Activated T-cell treated with anti-CD3 and anti-CD28 coated beads, Interleukin-2, amount 50 U/mL, for 1 hour (primary cell): Measurements from ENCODE around the gene EVX2.

ENCODE experiments used
- DNase-seq: peaks from one replicate; pipeline ENCODE4 v3.0.0-alpha.2; 2020

The EVX2 gene

DNA sequence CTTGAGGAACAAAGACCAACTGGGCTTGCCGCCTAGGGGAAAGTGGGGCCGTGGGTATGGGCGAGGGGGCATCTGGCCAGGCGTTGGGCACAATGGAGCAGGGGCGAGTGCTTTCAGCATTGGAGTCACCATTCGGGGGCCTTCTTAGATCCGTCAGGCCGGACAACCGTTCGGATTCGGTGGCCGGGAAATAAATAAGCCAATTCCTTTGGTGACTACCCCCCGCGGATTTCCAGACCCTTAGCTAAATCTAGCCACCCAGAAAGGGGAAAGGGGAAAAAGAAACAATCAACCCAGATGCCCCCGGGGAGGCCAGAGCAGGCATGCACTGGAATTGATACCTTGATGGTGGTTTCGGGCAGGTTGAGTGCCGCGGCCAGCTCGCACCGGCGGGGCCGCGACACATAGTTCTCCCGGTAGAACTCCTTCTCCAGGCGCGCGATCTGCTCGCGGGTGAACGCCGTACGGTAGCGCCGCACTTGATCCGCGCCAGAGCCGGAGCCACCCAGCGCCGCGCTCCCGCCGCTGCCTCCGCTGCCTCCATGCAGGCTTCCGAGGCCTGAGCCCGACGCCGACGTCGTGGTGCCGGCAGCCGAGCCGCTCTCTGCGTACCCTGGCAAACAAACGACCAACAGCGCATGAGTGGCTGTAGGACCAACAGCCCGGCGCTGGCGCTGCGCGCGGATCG, 1.8 kb downstream of the EVX2 start:
- DNase-seq = no peak

DNA sequence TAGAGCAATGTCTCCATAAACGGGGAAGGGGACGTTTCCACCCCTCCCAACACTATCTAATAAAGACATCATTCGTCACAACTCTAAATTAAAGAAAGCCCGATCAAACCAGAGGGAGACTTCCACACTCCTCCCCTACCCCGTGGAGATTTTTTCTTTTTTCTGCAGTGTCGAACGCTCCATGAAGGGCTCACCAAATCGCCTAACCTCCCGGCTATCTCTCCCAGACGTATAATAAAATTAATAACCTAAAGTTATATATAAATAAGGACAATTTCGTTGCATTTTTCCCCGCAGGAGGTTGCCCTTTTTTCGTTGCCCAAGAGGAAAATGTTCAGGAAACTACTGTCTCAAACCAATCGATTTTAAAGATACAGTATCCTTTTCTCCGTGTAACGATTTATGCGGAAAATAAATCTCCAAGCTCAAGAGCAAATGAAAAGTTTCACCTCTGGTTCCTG, 2.4 kb downstream of the EVX2 start:
- no peak for DNase-seq

DNA sequence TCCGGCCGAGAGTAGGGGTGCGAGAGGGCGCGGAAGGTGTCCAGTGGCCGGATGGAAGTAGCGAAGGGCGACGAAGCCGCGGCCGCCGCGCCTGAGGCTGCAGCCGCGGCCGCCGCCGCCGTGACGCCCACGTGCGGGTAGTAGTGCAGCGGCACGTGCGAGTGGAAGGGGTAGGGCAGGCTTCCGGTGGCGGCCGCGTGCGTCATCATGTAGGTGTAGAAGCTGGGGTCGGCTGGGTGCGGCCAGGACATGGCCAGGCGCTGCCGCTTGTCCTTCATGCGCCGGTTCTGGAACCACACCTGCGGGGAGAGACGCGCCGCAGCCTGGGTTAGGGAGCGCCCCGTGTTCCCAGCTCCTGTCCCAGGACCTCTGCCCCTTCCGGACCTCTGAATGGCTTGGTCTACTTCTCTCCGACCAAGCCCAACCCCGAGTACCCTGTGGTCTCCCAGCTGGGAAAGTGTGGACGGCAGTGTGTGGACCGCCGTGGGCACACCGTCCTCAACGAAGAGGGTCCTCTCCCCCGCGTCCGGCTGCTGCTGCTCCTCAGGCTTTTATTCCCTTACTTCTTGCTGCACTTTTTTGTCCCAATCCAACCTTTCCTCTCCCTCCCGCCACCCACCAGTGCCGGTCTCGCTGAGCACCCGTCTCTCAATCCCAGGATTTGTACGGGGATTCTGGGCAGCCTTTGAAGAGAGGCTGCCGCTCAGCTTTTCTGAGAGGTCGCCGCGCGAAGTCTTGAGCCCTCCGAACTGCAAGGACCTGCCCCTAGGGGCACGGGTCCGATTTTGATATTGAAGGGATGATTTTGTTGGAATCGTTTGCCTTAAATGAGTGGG, 3.0 kb downstream of the EVX2 start:
- DNase-seq = no peak

DNA sequence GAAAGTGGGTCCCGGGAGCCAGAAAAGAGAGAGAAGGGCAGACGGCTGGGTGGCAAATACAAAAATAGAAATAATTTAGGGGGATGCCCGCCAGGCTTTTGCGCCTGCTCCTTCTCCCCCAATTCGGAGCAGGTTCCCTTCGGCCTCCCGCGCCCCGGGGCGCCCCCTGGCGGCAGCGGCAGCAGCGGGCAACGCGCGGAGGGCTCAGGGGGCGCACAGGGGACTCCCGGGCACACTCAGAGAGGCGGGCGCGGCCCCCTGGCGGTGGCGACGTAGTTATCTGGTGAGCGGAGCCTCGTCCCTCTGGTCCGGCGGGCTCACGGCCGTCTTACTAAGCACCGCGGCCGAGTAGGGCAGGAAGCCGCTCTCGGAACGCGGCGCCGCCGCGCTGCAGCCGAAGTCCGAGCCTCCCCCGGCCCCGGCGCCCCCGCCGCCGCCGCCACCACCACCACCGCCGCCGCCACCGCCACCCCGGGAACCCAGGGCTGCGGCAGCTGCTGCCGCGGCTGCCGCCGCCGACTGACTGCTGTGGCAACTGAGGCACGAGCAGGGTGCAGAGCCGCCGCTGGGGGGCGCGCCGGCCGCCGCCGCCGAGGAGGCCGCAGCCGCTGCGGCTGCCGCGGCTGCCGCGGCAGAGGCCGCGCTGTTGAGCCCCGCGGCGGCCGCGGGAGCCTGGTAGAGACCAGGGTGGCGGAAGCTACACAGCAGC, 3.8 kb downstream of the EVX2 start:
- no peak for DNase-seq

- DNase-seq = no peak
Observed at GRCh38 chr2:176079285-176079830, 4.4 kb downstream of the EVX2 start.

GRCh38 chr2:176078541-176079284, 5.0 kb downstream of the EVX2 start:
- DNase-seq = no peak

DNA sequence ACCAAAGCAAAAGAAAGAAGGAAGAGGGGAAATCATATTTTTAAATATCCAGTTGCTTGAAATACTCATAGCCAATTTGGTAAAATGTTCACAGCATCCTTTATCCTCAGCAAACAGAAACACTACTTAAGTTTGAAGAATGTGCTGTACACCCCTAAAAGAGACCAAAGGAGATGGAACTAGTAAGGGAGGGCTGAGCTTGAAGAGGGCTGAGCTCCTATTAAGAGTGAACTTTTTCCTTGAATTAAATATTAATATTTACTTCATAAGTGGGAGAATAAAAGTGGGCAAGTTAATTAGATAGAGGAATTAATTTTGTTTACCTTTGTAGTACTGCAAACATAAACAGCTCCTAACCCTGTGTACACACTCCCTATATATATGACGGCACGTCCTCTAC, 7.0 kb downstream of the EVX2 start:
- DNase-seq = no peak

DNA sequence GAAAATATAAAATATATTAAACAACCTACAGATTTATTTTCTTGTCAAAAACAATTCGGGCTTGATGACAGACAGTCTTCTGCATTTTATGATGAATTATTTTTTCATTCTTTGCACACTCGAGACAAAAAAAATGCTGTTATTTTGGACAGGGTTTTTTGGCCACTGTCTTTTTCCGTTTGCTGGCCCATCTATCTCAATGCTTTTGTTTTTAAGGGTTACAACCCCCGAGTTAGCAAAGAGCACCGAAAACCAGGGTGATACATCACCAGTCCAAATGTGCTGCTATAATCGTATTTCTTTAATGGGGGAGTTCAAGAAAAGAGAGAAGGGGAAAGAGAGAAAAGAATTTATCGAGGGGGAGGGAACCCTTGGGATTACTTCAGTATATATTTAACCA, 7.7 kb downstream of the EVX2 start:
- DNase-seq = no peak

GRCh38 chr2:176075481-176075880, 8.3 kb downstream of the EVX2 start:
- DNase-seq = no peak

- no peak for DNase-seq
Observed at GRCh38 chr2:176074919-176075425, 8.8 kb downstream of the EVX2 start.

- no peak for DNase-seq
Observed at GRCh38 chr2:176072951-176073904, 10.5 kb downstream of the EVX2 start.

DNA sequence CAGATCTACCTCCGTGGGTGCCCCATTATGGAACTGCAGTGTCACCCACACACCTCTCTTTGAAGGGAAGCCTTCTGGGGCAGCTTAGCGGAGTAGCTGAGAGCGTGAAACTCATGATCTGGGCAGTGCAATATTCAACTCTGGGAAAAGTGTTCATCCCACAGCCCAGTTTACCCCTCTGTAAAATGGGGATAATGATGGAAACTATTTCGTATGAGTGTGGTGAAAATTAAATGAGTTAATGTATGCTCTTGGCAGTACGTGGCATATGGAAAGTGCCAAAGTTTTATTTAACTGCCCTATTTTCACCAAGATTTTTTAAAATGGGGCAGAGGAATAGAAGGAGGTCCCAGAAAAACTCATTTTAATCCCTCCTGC, 11.5 kb downstream of the EVX2 start:
- no peak for DNase-seq

- no peak for DNase-seq
Observed at GRCh38 chr2:176071330-176072291, 12.2 kb downstream of the EVX2 start.

DNA sequence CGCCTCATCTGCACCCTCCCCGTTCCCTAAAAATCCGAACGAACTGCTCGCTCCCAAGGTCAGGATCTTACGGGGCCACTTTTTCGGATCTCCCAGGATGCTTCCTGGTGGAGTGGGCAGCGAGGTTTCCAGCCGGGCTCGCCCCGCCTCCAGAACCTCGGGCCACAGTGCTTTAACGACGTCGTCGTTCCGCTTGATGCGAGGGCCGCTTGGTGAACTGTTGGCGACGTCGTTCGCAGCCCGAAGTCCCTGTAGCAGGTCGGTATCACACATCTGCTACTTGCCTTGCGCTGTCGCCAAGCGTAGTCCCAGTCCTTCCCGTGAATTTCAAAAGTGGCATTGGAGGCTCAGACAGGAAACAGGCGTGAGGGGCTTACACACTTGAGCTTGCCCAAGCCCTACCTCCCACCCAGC, 15.3 kb downstream of the EVX2 start:
- DNase-seq = no peak

DNA sequence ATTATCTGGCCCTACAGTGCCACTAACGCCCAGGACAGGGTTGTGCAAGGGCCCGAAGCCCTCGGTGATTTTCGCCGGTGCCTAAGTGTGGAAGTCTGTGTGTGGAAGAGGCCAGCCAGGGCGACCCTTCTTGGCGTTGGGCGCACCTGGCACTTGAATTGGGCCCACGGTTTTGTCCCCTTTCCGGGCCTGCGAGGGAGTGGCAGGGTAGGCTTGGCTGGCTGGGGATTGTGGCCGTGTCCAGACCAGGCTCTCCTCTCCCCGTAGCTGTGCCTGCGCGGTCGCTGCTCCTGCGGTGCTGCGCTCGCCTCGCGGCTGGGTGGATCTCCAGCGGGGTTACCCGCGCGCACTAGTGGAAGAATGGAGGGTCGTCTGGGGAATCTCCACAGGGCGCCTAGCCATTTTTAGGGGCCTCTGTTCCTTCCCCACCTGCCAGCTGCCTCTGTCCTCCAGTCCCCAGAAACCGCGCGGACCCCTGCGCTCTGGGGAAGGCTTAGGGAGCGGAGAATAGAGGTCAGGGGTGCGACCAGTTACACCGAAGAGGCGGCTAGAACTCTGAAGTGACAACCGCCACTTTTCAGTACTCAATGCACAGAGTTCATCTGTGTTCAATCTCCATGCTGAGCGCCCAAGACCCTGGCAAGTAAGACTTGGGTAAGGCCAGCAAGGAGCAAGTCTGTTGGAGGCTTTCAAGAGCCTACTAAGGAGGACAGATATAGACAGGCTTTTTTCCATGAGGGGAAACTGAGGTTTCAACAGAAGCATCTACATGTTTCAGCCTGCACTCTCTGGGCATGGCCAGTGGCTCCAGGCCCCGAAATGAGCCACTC, 16.0 kb downstream of the EVX2 start:
- DNase-seq = no peak

DNA sequence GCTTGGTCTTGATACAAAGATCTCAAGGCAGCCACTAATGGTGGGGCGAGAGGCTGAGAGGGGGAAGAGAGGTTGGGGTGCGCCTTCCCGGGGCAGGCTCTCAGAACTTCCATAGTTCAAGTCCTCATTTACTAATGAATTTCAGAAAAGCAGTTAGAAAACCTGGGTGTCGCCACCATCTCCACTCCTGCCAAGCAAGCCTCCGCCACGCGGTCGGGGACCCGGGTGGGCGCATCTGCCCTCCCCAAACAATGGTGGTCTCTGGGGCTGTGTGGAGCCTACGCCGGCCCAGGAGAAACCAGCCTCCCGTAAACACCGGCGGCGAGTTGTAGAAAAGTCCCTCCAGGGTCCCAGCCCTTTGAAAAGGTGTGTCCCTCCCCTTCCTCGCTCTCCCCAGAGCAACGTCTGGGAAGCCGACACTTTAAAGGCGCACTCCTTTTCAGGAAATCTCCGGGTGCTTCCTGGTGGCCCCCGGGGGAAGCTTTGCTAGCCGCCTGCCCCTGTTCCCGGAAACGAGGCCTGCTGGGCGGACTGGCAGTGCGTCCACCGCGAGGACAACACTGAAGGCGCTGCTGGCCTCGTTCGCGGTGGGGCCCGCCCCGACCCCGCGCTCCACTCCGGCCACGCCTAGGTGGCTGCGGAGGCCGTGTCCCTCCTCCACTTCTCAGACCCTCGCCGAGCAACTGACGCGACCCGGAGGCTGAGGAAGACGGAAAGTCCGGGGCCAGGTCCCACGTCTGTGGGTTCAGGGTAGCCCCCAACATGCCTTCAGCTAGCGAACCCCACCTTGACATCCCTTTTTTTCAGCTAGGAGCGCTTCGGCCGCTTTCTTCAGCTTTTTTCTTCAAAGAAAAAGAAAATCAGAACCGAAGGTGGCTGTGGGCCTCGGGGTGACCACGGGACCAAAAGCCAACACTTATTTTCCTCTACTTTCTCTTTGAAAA, 16.8 kb downstream of the EVX2 start:
- DNase-seq = no peak

DNA sequence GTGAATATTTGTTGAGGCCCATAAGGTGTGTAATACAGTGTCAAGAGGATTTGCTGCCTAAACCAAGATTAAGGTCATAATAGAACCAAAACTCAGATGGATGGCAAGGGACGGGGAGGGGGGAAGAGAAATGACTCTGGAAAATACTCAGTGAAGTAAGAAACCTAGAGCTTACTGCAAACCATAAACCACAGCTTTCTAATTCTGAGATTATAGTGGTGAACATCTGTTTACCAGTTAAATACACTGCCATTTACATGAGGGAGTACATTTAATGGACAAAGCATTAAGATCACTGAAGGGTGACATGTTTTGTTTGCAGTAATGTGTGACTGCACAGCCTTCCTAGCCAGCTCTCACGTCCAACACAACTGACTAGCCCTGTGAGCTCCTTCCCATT, 19.8 kb downstream of the EVX2 start:
- DNase-seq = no peak

DNA sequence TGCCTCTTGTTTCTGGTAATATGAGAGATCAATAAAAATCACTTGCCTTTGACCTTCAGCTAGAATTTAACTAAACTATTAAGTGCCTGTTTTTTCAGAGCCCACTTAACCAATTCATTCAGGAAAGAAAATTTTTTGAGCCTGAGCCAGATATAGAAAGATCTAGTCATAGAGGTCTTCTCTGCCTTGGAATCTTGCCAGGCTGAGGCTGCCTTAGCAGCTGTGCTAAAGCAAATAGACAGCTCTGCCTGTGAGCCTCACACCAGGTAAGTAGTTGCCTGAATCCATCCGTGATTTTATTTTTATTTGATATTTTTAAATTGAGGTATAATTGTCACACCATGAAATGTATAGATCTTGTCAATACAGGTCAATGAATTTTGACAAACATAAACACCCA, 27.4 kb downstream of the EVX2 start:
- no peak for DNase-seq
